GM06990 (cell line): ENCODE measurements around the gene SLC23A3.
A peak's percentile ranks its signal among the peaks of the same experiment; 100 is the strongest.

ENCODE experiments used
- DNase-seq: peaks from one replicate; pipeline ENCODE4 v3.0.0-alpha.2; 2011; ENCODE audit not compliant: insufficient read length; ENCODE audit errors: extremely low read depth
- H3K27me3 ChIP-seq: replicated peaks from 2 replicates; pipeline ENCODE4 v1.6.0; 2011; ENCODE audit warnings: low read length; ENCODE audit not compliant: control insufficient read depth, insufficient read depth
- H3K36me3 ChIP-seq: 2 replicates; pipeline ENCODE4 v1.5.1; 2011; ENCODE audit warnings: low read length; ENCODE audit not compliant: control insufficient read depth, insufficient read depth
- H3K4me3 ChIP-seq: replicated peaks from 2 replicates; pipeline ENCODE4 v1.5.1; 2011; ENCODE audit warnings: low read depth, mild to moderate bottlenecking, control low read depth, low read length
- TF ChIP-seq, protein P1 (sequence below): IDR thresholded peaks from 2 replicates; pipeline ENCODE4 v1.5.1; 2011; ENCODE audit warnings: low read length, control low read depth, mild to moderate bottlenecking, inconsistent platforms; ENCODE audit not compliant: insufficient read depth, poor library complexity, severe bottlenecking

Gene SLC23A3

DNA sequence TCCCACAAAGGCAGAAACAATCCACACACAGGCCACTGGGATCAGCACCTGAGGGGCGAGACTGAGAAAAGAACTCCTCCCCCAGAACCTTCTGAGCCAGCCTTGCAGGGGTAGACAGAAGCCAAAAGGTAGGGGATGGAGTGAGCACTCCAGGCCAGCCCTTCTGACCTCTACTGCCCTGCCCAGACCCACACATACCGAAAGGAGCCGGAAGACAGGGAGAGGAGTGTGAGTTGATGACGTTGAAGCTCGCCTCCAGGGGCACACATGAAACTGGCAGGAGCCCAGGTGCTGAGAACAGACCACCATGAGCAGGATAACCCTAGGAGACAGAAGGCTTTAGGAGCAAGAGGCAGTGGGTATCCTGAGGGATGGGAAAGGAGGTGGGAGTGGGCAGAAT lies 1.8 kb downstream of the SLC23A3 start:
- no peak for DNase-seq

DNA sequence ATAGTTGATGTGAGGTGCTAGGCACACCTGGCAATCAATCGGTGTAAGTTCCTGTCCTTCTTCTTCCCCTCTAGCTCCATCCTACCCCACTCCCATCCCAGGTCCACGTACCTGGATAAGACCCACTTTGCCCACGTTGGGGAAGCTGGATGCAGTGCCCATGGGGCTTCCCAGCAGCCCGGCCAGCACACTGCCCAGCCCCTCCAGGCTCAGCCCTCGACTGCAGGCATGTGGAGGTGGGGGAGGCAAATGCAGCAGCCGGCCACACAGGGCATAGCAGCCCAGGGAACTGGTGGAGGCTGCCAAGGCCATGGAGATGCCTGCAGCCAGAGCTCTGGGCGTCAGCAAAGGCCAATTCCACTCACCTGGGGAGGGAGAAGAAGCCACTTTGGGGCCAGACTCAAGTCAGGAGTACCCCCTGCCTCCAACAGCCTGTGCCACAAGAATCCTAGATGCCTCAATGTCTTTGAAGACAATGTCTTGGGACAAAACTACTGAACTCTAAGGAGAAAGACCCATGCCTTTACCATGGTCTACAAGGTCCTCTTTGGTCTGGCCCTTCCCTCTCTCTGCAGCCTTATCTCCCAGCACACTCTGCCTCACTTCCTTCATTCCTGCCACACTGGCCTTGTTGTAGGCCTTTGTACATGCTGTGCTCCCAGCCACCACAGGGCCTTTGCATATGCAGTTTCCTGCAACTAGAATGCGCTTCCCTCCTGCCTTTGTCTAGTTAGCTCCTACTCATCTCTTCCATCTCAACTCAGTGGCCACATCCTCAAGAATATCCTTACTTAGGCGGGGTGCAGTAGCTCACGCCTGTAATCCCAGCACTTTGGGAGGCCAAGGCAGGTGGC lies 4.5 kb downstream of the SLC23A3 start:
- no peaks in the 10 kb centered on the region for H3K27me3 ChIP-seq
- no peak overlapping the region for H3K4me3 ChIP-seq
- H3K36me3 ChIP-seq: 0 out of 2 replicates have a peak, but pooled peaks cover 2% of the 10 kb centered on the region
- no peak for DNase-seq
- TF ChIP-seq, protein P1, sequence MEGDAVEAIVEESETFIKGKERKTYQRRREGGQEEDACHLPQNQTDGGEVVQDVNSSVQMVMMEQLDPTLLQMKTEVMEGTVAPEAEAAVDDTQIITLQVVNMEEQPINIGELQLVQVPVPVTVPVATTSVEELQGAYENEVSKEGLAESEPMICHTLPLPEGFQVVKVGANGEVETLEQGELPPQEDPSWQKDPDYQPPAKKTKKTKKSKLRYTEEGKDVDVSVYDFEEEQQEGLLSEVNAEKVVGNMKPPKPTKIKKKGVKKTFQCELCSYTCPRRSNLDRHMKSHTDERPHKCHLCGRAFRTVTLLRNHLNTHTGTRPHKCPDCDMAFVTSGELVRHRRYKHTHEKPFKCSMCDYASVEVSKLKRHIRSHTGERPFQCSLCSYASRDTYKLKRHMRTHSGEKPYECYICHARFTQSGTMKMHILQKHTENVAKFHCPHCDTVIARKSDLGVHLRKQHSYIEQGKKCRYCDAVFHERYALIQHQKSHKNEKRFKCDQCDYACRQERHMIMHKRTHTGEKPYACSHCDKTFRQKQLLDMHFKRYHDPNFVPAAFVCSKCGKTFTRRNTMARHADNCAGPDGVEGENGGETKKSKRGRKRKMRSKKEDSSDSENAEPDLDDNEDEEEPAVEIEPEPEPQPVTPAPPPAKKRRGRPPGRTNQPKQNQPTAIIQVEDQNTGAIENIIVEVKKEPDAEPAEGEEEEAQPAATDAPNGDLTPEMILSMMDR: no peak

More for the DNA sequence above, 1.8 kb downstream of the SLC23A3 start:
- Histone ChIP-seq H3K27me3 (no peaks in the 10 kb centered on the region), H3K36me3 (peaks cover 14% of the 10 kb centered on the region), H3K4me3 (no peak overlapping the region)
- TF ChIP-seq, protein P1: no peak

DNA sequence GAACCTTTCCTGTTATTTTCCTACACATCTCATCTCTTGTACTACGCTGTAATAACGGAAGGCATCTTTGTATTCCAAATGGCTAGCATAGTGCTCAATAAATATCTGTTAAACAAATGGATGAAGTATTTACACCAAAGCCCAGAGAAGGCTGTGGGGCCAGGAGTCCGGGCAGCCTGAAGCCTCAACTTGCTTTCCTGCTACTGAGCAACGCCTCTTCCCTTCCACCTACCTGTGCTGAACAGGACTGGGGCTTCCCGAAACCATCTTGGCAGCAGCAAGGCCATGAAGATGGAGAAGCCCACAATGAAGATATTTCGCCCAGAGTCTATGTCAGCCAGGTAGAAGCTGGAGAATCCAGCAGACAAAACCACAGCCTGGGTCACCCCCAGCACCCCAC lies 6.7 kb downstream of the SLC23A3 start:
- Histone ChIP-seq H3K4me3 (no peak overlapping the region), H3K27me3 (no peaks in the 10 kb centered on the region), H3K36me3 (peaks cover 2% of the 10 kb centered on the region; the same call in 1 of the 2 replicates)
- no peak for DNase-seq
- TF ChIP-seq, protein P1: no peak

DNA sequence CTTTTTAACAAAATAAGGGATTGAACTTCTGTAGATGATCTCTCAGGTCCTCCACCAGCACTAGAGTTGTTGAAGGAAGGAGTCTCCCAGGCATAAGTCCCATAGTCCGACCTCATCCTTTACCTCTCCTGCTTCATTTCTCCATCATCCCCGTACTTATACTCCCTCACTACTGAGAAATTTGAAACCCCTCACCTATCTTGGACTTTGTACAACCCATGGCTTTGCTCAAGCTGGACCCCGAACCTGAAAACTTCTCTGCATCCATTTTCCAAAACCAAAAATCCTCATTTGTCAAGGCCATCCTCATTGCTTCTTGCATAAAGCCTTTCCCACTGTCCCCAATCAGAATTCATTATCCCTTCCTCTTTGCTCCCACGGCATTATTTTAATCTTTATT lies 8.7 kb downstream of the SLC23A3 start:
- Histone ChIP-seq H3K36me3 (no peaks in the 10 kb centered on the region; the same call in 1 of the 2 replicates), H3K4me3 (peak overlapping the region; percentile 86), H3K27me3 (no peaks in the 10 kb centered on the region)
- no peak for DNase-seq
- TF ChIP-seq, protein P1: no peak

DNA sequence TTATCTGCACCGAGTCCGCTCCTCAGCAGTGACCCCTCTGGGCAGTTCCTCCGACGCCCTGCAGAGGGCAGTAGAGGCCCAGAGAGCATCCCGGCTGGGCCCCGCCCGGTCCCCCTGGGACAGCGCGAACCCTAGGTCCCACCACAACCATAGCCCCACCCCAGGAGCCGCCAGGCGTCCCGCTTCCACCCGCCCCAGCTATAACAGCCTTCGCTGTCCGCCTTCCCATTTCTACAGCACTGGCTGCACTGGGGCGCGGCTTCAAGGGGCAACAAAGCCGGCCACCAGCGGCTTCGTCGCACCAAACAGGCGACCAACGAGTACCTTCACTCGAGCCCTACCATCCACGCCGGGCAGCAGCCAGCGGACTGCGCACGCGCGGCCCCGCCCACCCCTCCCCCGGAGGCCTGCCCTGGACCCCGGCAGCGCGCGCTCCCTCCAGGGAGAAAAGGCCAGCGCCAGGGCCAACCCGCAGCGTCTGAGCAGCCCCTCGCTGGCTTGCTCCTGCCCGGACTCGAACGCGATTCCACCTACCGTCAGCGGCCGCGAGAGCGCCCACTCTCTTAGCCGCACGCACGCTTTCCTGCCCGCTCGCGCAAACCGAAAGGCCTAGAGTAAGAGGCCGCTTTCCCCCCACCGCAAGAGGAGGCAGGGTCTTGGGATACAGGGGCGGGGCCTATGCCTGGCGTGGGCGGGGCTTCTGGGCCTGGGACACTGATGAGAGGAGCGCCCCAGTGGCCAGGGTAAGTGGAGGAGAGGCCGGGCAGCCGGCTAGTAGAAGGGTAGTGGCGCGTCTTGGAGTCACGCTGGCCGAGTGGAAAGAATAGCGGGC lies 9.4 kb downstream of the SLC23A3 start, which contains the start of gene NHEJ1:
TSS of gene NHEJ1 (minus strand) at position 630 of the 832 bp plus-strand sequence. CDS start 2,453 bp downstream, outside the sequence.
- TF ChIP-seq, protein P1: peak; percentile 99
- DNase-seq: peak; percentile 96
- H3K36me3 ChIP-seq: no peaks in the 10 kb centered on the region; the same call in 1 of the 2 replicates
- peak within 1 kb of the TSS; percentile 86 for H3K4me3 ChIP-seq
- no peaks in the 10 kb centered on the region for H3K27me3 ChIP-seq
